Neutrophil (primary cell): ENCODE measurements around the gene SIMC1.
A peak's percentile ranks its signal among the peaks of the same experiment; 100 is the strongest.

Source experiments
- H3K27ac ChIP-seq: fragments of 200-600 bp; sonication (generic); 2 replicates; pipeline ENCODE4 v1.5.1; 2016; ENCODE audit warnings: mild to moderate bottlenecking, moderate library complexity
- H3K27me3 ChIP-seq: fragments of 200-600 bp; sonication (generic); 2 replicates; pipeline ENCODE4 v1.6.0; 2016; ENCODE audit warnings: mild to moderate bottlenecking
- H3K36me3 ChIP-seq: fragments of 200-600 bp; sonication (generic); 2 replicates; pipeline ENCODE4 v1.5.1; 2017
- H3K4me1 ChIP-seq, 2 experiments: fragments of 200-600 bp in 1 of 2; sonication (generic) in 1 of 2; 1 replicate in 1 of 2; 2 replicates in 1 of 2; pipeline versions ENCODE4 v1.5.1 to v1.6.1; 2013 to 2016; ENCODE audit warnings: low read depth in 1 of 2, low read length in 1 of 2, mild to moderate bottlenecking in 1 of 2, moderate library complexity in 1 of 2; ENCODE audit not compliant: control insufficient read depth in 1 of 2, insufficient read depth in 1 of 2
- H3K4me3 ChIP-seq, 2 experiments: fragments of 200-600 bp in 1 of 2; sonication (generic) in 1 of 2; 1 replicate in 1 of 2; 2 replicates in 1 of 2; pipeline ENCODE4 v1.5.1; 2013 to 2016; ENCODE audit warnings: low read depth in 1 of 2, low read length in 1 of 2, mild to moderate bottlenecking in 1 of 2, moderate library complexity in 1 of 2
- H3K9me3 ChIP-seq: fragments of 200-600 bp; sonication (generic); 2 replicates; pipeline ENCODE4 v1.5.1; 2016
- CTCF ChIP-seq: fragments of 200-600 bp; sonication (generic); IDR thresholded peaks from 2 replicates; pipeline ENCODE4 v1.5.1; 2016; ENCODE audit warnings: antibody characterized with exemption

SIMC1 gene

GRCh38 chr5:176366232-176366894 lies 128.1 kb downstream of the SIMC1 start:
- H3K27me3 ChIP-seq = peaks cover 66% of the 10 kb centered on the region
- H3K36me3 ChIP-seq = no peaks in the 10 kb centered on the region
- H3K4me3 ChIP-seq = peak overlapping the region in 1 of 2 experiments; percentile 60
- H3K9me3 ChIP-seq = no peaks in the 10 kb centered on the region
- no peak overlapping the region for H3K27ac ChIP-seq
- H3K4me1 ChIP-seq = peaks cover 20% of the 10 kb centered on the region in 2 experiments
- TF ChIP-seq CTCF = no peak

- Histone ChIP-seq H3K9me3 (no peaks in the 10 kb centered on the region), H3K4me1 (peaks cover 12 to 15% of the 10 kb centered on the region in 2 experiments), H3K36me3 (no peaks in the 10 kb centered on the region), H3K4me3 (no peak overlapping the region), H3K27ac (no peak overlapping the region), H3K27me3 (peaks cover 52% of the 10 kb centered on the region)
- no peak for TF ChIP-seq CTCF
Measured at GRCh38 chr5:176368726-176369125, 130.5 kb downstream of the SIMC1 start.

- H3K27ac ChIP-seq = no peak overlapping the region
- H3K9me3 ChIP-seq = no peaks in the 10 kb centered on the region
- H3K36me3 ChIP-seq = no peaks in the 10 kb centered on the region
- no peak for TF ChIP-seq CTCF
- H3K4me3 ChIP-seq = no peak overlapping the region
- peaks cover 9 to 11% of the 10 kb centered on the region in 2 experiments for H3K4me1 ChIP-seq
- H3K27me3 ChIP-seq = peaks cover 38% of the 10 kb centered on the region
Measured at GRCh38 chr5:176369934-176370711, 131.9 kb downstream of the SIMC1 start.

GRCh38 chr5:176371621-176372539 lies 133.7 kb downstream of the SIMC1 start:
- TF ChIP-seq CTCF = no peak
- Histone ChIP-seq H3K9me3 (no peaks in the 10 kb centered on the region), H3K36me3 (no peaks in the 10 kb centered on the region), H3K4me3 (no peak overlapping the region), H3K4me1 (no peaks in the 10 kb centered on the region), H3K27ac (no peak overlapping the region), H3K27me3 (peaks cover 21% of the 10 kb centered on the region)

GRCh38 chr5:176373100-176373818 lies 135.0 kb downstream of the SIMC1 start:
- H3K27ac ChIP-seq = no peak overlapping the region
- no peaks in the 10 kb centered on the region for H3K9me3 ChIP-seq
- TF ChIP-seq CTCF = no peak
- H3K4me1 ChIP-seq = no peaks in the 10 kb centered on the region
- peaks cover 7% of the 10 kb centered on the region for H3K27me3 ChIP-seq
- H3K4me3 ChIP-seq = no peak overlapping the region
- no peaks in the 10 kb centered on the region for H3K36me3 ChIP-seq
